MG63 (cell line): ENCODE results near the gene IQGAP1. TPM values are rescaled to one million over a fixed set of nuclear protein-coding genes. Genes with fewer than 3 reads are reported as not detected.

Experiments used
- DNase-seq: peaks from one replicate; pipeline ENCODE4 v3.0.0-alpha.2; 2020
- H3K27me3 ChIP-seq: fragments of 250-450 bp; sonication (Bioruptor Pico); 2 replicates; pipeline ENCODE4 v1.5.1; 2020; ENCODE audit warnings: mild to moderate bottlenecking, moderate library complexity
- H3K36me3 ChIP-seq: fragments of 250-450 bp; sonication (Bioruptor Pico); 2 replicates; pipeline ENCODE4 v1.5.1; 2020; ENCODE audit warnings: mild to moderate bottlenecking, moderate library complexity
- H3K4me3 ChIP-seq: fragments of 250-450 bp; sonication (Bioruptor Pico); 2 replicates; pipeline ENCODE4 v1.5.1; 2020; ENCODE audit warnings: mild to moderate bottlenecking, moderate library complexity
- H3K9me3 ChIP-seq: fragments of 250-450 bp; sonication (Bioruptor Pico); 2 replicates; pipeline ENCODE4 v1.5.1; 2020; ENCODE audit warnings: mild to moderate bottlenecking, moderate library complexity
- total RNA-seq: library from RNA; depleted of rRNA; stranded (reverse); fragments of >200 nt; shearing (Covaris generic); gene quantifications from 2 replicates; pipeline ENCODE4 v1.2.3, GENCODE V29; 2014; ENCODE audit warnings: low replicate concordance

Gene IQGAP1
- total RNA-seq, 1 experiment from 2014 or later = 81.8 TPM

GRCh38 chr15:90358124-90359033, 29.7 kb upstream of the IQGAP1 start:
- no peak for DNase-seq
- H3K27me3 ChIP-seq = no peaks in the 10 kb centered on the region
- no peaks in the 10 kb centered on the region for H3K9me3 ChIP-seq
- no peak overlapping the region for H3K4me3 ChIP-seq
- no peaks in the 10 kb centered on the region for H3K36me3 ChIP-seq

- H3K4me3 ChIP-seq = no peak overlapping the region
- no peaks in the 10 kb centered on the region for H3K9me3 ChIP-seq
- H3K27me3 ChIP-seq = no peaks in the 10 kb centered on the region
- DNase-seq = no peak
- no peaks in the 10 kb centered on the region for H3K36me3 ChIP-seq
These were observed 27.3 kb upstream of the IQGAP1 start for GRCh38 chr15:90360746-90361145.

GRCh38 chr15:90362936-90363212, 25.2 kb upstream of the IQGAP1 start:
- no peaks in the 10 kb centered on the region for H3K36me3 ChIP-seq
- no peak overlapping the region for H3K4me3 ChIP-seq
- H3K27me3 ChIP-seq = no peaks in the 10 kb centered on the region
- H3K9me3 ChIP-seq = no peaks in the 10 kb centered on the region
- DNase-seq = peak; percentile 56

GRCh38 chr15:90364251-90364650, 23.8 kb upstream of the IQGAP1 start:
- Histone ChIP-seq H3K27me3 (no peaks in the 10 kb centered on the region), H3K4me3 (no peak overlapping the region), H3K36me3 (no peaks in the 10 kb centered on the region), H3K9me3 (no peaks in the 10 kb centered on the region)
- DNase-seq = no peak

GRCh38 chr15:90365414-90366055, 22.5 kb upstream of the IQGAP1 start:
- H3K36me3 ChIP-seq = no peaks in the 10 kb centered on the region
- no peaks in the 10 kb centered on the region for H3K27me3 ChIP-seq
- H3K9me3 ChIP-seq = no peaks in the 10 kb centered on the region
- H3K4me3 ChIP-seq = no peak overlapping the region
- no peak for DNase-seq

- Histone ChIP-seq H3K27me3 (no peaks in the 10 kb centered on the region), H3K9me3 (no peaks in the 10 kb centered on the region), H3K36me3 (no peaks in the 10 kb centered on the region), H3K4me3 (no peak overlapping the region)
- no peak for DNase-seq
These were observed 20.5 kb upstream of the IQGAP1 start for GRCh38 chr15:90367576-90367975.

GRCh38 chr15:90375071-90375470, 13.0 kb upstream of the IQGAP1 start:
- no peak for DNase-seq
- Histone ChIP-seq H3K27me3 (no peaks in the 10 kb centered on the region), H3K36me3 (no peaks in the 10 kb centered on the region), H3K9me3 (peaks cover 18% of the 10 kb centered on the region), H3K4me3 (no peak overlapping the region)

- no peak for DNase-seq
- no peaks in the 10 kb centered on the region for H3K36me3 ChIP-seq
- H3K9me3 ChIP-seq = peaks cover 18% of the 10 kb centered on the region
- H3K27me3 ChIP-seq = no peaks in the 10 kb centered on the region
- no peak overlapping the region for H3K4me3 ChIP-seq
These were observed 11.3 kb upstream of the IQGAP1 start for GRCh38 chr15:90376789-90377188.

GRCh38 chr15:90379263-90379662, 8.8 kb upstream of the IQGAP1 start:
- Histone ChIP-seq H3K36me3 (no peaks in the 10 kb centered on the region), H3K27me3 (no peaks in the 10 kb centered on the region), H3K9me3 (peaks cover 18% of the 10 kb centered on the region), H3K4me3 (no peak overlapping the region)
- no peak for DNase-seq

- H3K27me3 ChIP-seq = no peaks in the 10 kb centered on the region
- H3K36me3 ChIP-seq = no peaks in the 10 kb centered on the region
These were observed 6.5 kb upstream of the IQGAP1 start for GRCh38 chr15:90381515-90381914.

GRCh38 chr15:90382320-90382719, 5.7 kb upstream of the IQGAP1 start:
- DNase-seq = no peak
- H3K36me3 ChIP-seq = no peaks in the 10 kb centered on the region
- H3K27me3 ChIP-seq = no peaks in the 10 kb centered on the region
- peaks cover 18% of the 10 kb centered on the region for H3K9me3 ChIP-seq
- no peak overlapping the region for H3K4me3 ChIP-seq

More at GRCh38 chr15:90381515-90381914, 6.5 kb upstream of the IQGAP1 start:
- no peak overlapping the region for H3K4me3 ChIP-seq
- DNase-seq = no peak
- H3K9me3 ChIP-seq = peaks cover 18% of the 10 kb centered on the region

- DNase-seq = no peak
- no peaks in the 10 kb centered on the region; the same call in 1 of the 2 replicates for H3K27me3 ChIP-seq
- no peak overlapping the region for H3K4me3 ChIP-seq
- peaks cover 11% of the 10 kb centered on the region for H3K36me3 ChIP-seq
- H3K9me3 ChIP-seq = no peaks in the 10 kb centered on the region
These were observed 1.8 kb upstream of the IQGAP1 start for GRCh38 chr15:90386221-90386620.

GRCh38 chr15:90388462-90389380, 679 bp downstream of the IQGAP1 start:
- peak; percentile 82 for DNase-seq
- Histone ChIP-seq H3K9me3 (no peaks in the 10 kb centered on the region), H3K4me3 (peak overlapping the region; percentile 88), H3K27me3 (no peaks in the 10 kb centered on the region; the same call in 1 of the 2 replicates), H3K36me3 (peaks cover 36% of the 10 kb centered on the region)

- H3K9me3 ChIP-seq = no peaks in the 10 kb centered on the region
- peak overlapping the region; percentile 88 for H3K4me3 ChIP-seq
- H3K36me3 ChIP-seq = peaks cover 36% of the 10 kb centered on the region
- H3K27me3 ChIP-seq = no peaks in the 10 kb centered on the region; the same call in 1 of the 2 replicates
- no peak for DNase-seq
These were observed 1.5 kb downstream of the IQGAP1 start for GRCh38 chr15:90389513-90389912.

GRCh38 chr15:90393040-90393439, 5.0 kb downstream of the IQGAP1 start:
- Histone ChIP-seq H3K27me3 (no peaks in the 10 kb centered on the region), H3K4me3 (no peak overlapping the region), H3K9me3 (no peaks in the 10 kb centered on the region), H3K36me3 (peaks cover 49% of the 10 kb centered on the region)
- no peak for DNase-seq

GRCh38 chr15:90394074-90394473, 6.0 kb downstream of the IQGAP1 start:
- no peak for DNase-seq
- Histone ChIP-seq H3K4me3 (no peak overlapping the region), H3K36me3 (peaks cover 49% of the 10 kb centered on the region), H3K9me3 (no peaks in the 10 kb centered on the region), H3K27me3 (no peaks in the 10 kb centered on the region)
